H1 (cell line): ENCODE results near the gene CELF4. TPM values are rescaled to one million over a fixed set of nuclear protein-coding genes. Genes with fewer than 3 reads are reported as not detected.

Experiments used
- CTCF ChIA-PET: fragments of 300-600 bp; sonication (Branson Sonifier 250); formaldehyde crosslinking; loops from one replicate; lab custom pipeline; 2021; ENCODE audit not compliant: partially characterized antibody; lab: Charles Lee
- POLR2A ChIA-PET: fragments of 300-600 bp; sonication (Branson Sonifier 250); formaldehyde crosslinking; loops from one replicate; lab custom pipeline; 2021; ENCODE audit warnings: inconsistent platforms; ENCODE audit not compliant: partially characterized antibody; lab: Charles Lee
- DNase-seq, 2 experiments: peaks; one replicate each; pipeline versions ENCODE4 v3.0.0 to v3.0.0-alpha.2; 2010 to 2022; ENCODE audit warnings: low spot score in 2 of 2, low read depth in 1 of 2, mixed read lengths in 1 of 2
- FAIRE-seq: peaks from 2 replicates; lab custom pipeline; 2011; peaks lifted over from hg19 to GRCh38; lab: Jason Lieb, UNC
- H2AFZ ChIP-seq: 2 replicates; pipeline ENCODE4 v1.8.1; 2012; ENCODE audit warnings: low read length, inconsistent platforms
- H2AK5ac ChIP-seq: 2 replicates; pipeline ENCODE4 v1.6.1; 2013; ENCODE audit warnings: low read depth, low read length
- H2BK120ac ChIP-seq: replicated peaks from 2 replicates; pipeline ENCODE3; 2013; ENCODE audit warnings: low read depth, low read length, inconsistent platforms
- H2BK12ac ChIP-seq: 2 replicates; pipeline ENCODE4 v1.6.1; 2013; ENCODE audit warnings: low read depth, low read length
- H2BK15ac ChIP-seq: 2 replicates; pipeline ENCODE4 v1.6.1; 2013; ENCODE audit warnings: low read length
- H2BK20ac ChIP-seq: 2 replicates; pipeline ENCODE4 v1.6.1; 2013; ENCODE audit warnings: low read length
- H2BK5ac ChIP-seq: 2 replicates; pipeline ENCODE4 v1.6.1; 2013; ENCODE audit warnings: low read depth, low read length
- H3K14ac ChIP-seq: 2 replicates; pipeline ENCODE4 v1.6.1; 2013; ENCODE audit warnings: inconsistent platforms; ENCODE audit not compliant: insufficient read length
- H3K18ac ChIP-seq: 2 replicates; pipeline ENCODE4 v1.6.1; 2013; ENCODE audit warnings: low read length; ENCODE audit errors: extremely low read depth
- H3K23ac ChIP-seq: 2 replicates; pipeline ENCODE4 v1.6.1; 2013; ENCODE audit warnings: inconsistent platforms; ENCODE audit not compliant: insufficient read length
- H3K23me2 ChIP-seq: 2 replicates; pipeline ENCODE4 v1.6.1; 2013; ENCODE audit warnings: low read depth, low read length
- H3K27ac ChIP-seq: 2 replicates; pipeline ENCODE4 v1.6.1; 2011; ENCODE audit warnings: low read depth, low read length, inconsistent platforms
- H3K27me3 ChIP-seq, 4 experiments: replicated peaks in 1 of 4; 1 replicate in 1 of 4; 2 replicates in 3 of 4; pipeline versions ENCODE4 v1.6.1 to v1.8.1; 2011 to 2013; ENCODE audit warnings: low read length in 3 of 4, mild to moderate bottlenecking in 3 of 4, inconsistent platforms in 2 of 4, mixed read lengths in 2 of 4, moderate library complexity in 1 of 4; ENCODE audit not compliant: control insufficient read depth in 3 of 4, insufficient read depth in 3 of 4; ENCODE audit errors: extremely low read depth in 1 of 4
- H3K36me3 ChIP-seq, 4 experiments: 2 replicates each; pipeline versions ENCODE4 v1.6.1 to v1.8.1; 2011 to 2013; ENCODE audit warnings: mild to moderate bottlenecking in 4 of 4, low read length in 3 of 4, moderate library complexity in 2 of 4, control low read depth in 1 of 4, inconsistent platforms in 1 of 4; ENCODE audit not compliant: insufficient read depth in 4 of 4, control insufficient read depth in 2 of 4
- H3K4ac ChIP-seq: replicated peaks from 2 replicates; pipeline ENCODE3; 2013; ENCODE audit warnings: low read length, low read depth, mixed read lengths, inconsistent platforms; ENCODE audit not compliant: insufficient read length
- H3K4me1 ChIP-seq, 4 experiments: replicated peaks in 1 of 4; 1 replicate in 1 of 4; 2 replicates in 3 of 4; pipeline versions ENCODE4 v1.6.1 to v1.8.1; 2011 to 2013; ENCODE audit warnings: low read length in 3 of 4, inconsistent platforms in 2 of 4, mixed read lengths in 1 of 4; ENCODE audit not compliant: insufficient read depth in 4 of 4, control insufficient read depth in 3 of 4
- H3K4me2 ChIP-seq, 2 experiments: 2 replicates each; pipeline versions ENCODE4 v1.6.1 to v1.8.1; 2011 to 2013; ENCODE audit warnings: low read depth in 2 of 2, low read length in 2 of 2, control low read depth in 1 of 2, inconsistent platforms in 1 of 2, mild to moderate bottlenecking in 1 of 2; ENCODE audit not compliant: insufficient read depth in 1 of 2
- H3K4me3 ChIP-seq, 4 experiments: fragments of 200-600, 300-600 bp in 1 of 4; sonication (generic), shearing (Covaris generic), sonication (Bioruptor Twin) in 1 of 4; 2 replicates each; pipeline versions ENCODE4 v1.5.1 to v1.8.1; 2011 to 2016; ENCODE audit warnings: low read length in 4 of 4, low read depth in 3 of 4, control low read depth in 2 of 4, inconsistent platforms in 2 of 4, mild to moderate bottlenecking in 2 of 4, mixed read lengths in 1 of 4, moderate library complexity in 1 of 4; ENCODE audit not compliant: insufficient read depth in 2 of 4; ENCODE audit errors: extremely low read depth in 1 of 4
- H3K56ac ChIP-seq: replicated peaks from 2 replicates; pipeline ENCODE3; 2013; ENCODE audit warnings: low read depth, mild to moderate bottlenecking, mixed read lengths, low read length, inconsistent platforms; ENCODE audit not compliant: insufficient read length
- H3K79me1 ChIP-seq: 2 replicates; pipeline ENCODE4 v1.6.1; 2013; ENCODE audit warnings: low read depth, low read length, control low read depth
- H3K79me2 ChIP-seq, 2 experiments: 2 replicates each; pipeline versions ENCODE4 v1.6.1 to v1.8.1; 2012 to 2013; ENCODE audit warnings: low read length in 2 of 2, mild to moderate bottlenecking in 2 of 2, inconsistent platforms in 1 of 2; ENCODE audit not compliant: insufficient read depth in 2 of 2, control insufficient read depth in 1 of 2
- H3K9ac ChIP-seq, 4 experiments: replicated peaks in 1 of 4; 1 replicate in 1 of 4; 2 replicates in 3 of 4; pipeline versions ENCODE4 v1.6.1 to v1.8.1; 2011 to 2013; ENCODE audit warnings: low read depth in 3 of 4, low read length in 3 of 4, control low read depth in 2 of 4, mild to moderate bottlenecking in 2 of 4, moderate library complexity in 2 of 4, inconsistent platforms in 1 of 4; ENCODE audit errors: extremely low read depth in 1 of 4
- H3K9me3 ChIP-seq, 2 experiments: 2 replicates each; pipeline versions ENCODE4 v1.6.1 to v1.8.1; 2012 to 2013; ENCODE audit warnings: mild to moderate bottlenecking in 2 of 2, moderate library complexity in 2 of 2, control low read depth in 1 of 2, inconsistent platforms in 1 of 2, low read depth in 1 of 2, low read length in 1 of 2, mixed read lengths in 1 of 2; ENCODE audit not compliant: insufficient read depth in 2 of 2
- H4K20me1 ChIP-seq, 2 experiments: replicated peaks in 1 of 2; 2 replicates each; pipeline versions ENCODE3 to v1.8.1; 2011 to 2013; ENCODE audit warnings: inconsistent platforms in 2 of 2, low read length in 2 of 2, mild to moderate bottlenecking in 1 of 2; ENCODE audit not compliant: insufficient read depth in 2 of 2, control insufficient read depth in 1 of 2
- H4K5ac ChIP-seq: 2 replicates; pipeline ENCODE4 v1.6.1; 2013; ENCODE audit warnings: low read length, low read depth, mixed read lengths, inconsistent platforms; ENCODE audit not compliant: insufficient read length
- H4K8ac ChIP-seq: 2 replicates; pipeline ENCODE4 v1.8.0; 2013; ENCODE audit warnings: mild to moderate bottlenecking, moderate library complexity, low read length, inconsistent platforms; ENCODE audit not compliant: insufficient read depth; ENCODE audit errors: extremely low read depth
- H4K91ac ChIP-seq: replicated peaks from 2 replicates; pipeline ENCODE3; 2013; ENCODE audit warnings: low read length, mixed read lengths, inconsistent platforms; ENCODE audit not compliant: insufficient read length
- ATF2 ChIP-seq: IDR thresholded peaks from 2 replicates; pipeline ENCODE4 v1.6.1; 2012; ENCODE audit warnings: low read length, inconsistent platforms
- BRCA1 ChIP-seq: IDR thresholded peaks from 2 replicates; pipeline ENCODE4 v1.6.1; 2012; ENCODE audit warnings: low read depth, low read length, improper control_type of control experiment
- EGR1 ChIP-seq: IDR thresholded peaks from 2 replicates; pipeline ENCODE4 v1.6.1; 2011; ENCODE audit warnings: low read depth, low read length, borderline replicate concordance
- EZH2 ChIP-seq: fragments of 200-600 bp; sonication (generic); IDR thresholded peaks from 2 replicates; pipeline ENCODE4 v1.7.1; 2012; ENCODE audit warnings: low read depth, mild to moderate bottlenecking, moderate library complexity, low read length, inconsistent platforms; ENCODE audit not compliant: severe bottlenecking
- POLR2A ChIP-seq, 2 experiments: IDR thresholded peaks; 1 replicate in 1 of 2; 2 replicates in 1 of 2; pipeline ENCODE4 v1.6.1; 2011; ENCODE audit warnings: low read depth in 2 of 2, low read length in 2 of 2, mild to moderate bottlenecking in 2 of 2; ENCODE audit errors: control extremely low read depth in 1 of 2
- RNF2 ChIP-seq: fragments of 200-900, 300-1000 bp; sonication (generic); IDR thresholded peaks from 2 replicates; pipeline ENCODE4 v1.7.1; 2016; ENCODE audit warnings: borderline replicate concordance, low read depth, mild to moderate bottlenecking, antibody characterized with exemption, low read length; ENCODE audit not compliant: poor library complexity, severe bottlenecking; ENCODE audit errors: missing control alignments
- WGBS, 2 experiments: shearing (Covaris generic) in 1 of 2; methylation state at CpG; one replicate each; pipeline versions ENCODE4 v1.1.6 to v1.1.7; 2013 to 2015; ENCODE audit warnings: low lambda C conversion rate in 2 of 2, mixed read lengths in 2 of 2, inconsistent platforms in 1 of 2, low coverage in 1 of 2, missing lambda C conversion rate in 1 of 2; ENCODE audit not compliant: insufficient replicate concordance in 2 of 2, insufficient coverage in 1 of 2, insufficient read length in 1 of 2; ENCODE audit errors: extremely low coverage in 1 of 2, missing lambda C conversion rate in 1 of 2; 5-methylcytosine and 5-hydroxymethylcytosine counted together
- polyA plus RNA-seq, 7 experiments: library from polyadenylated mRNA; depleted of rRNA in 3 of 7; stranded (reverse) in 5 of 7; unstranded in 2 of 7; fragments of >200 nt in 5 of 7; fragments of 200-250 nt in 2 of 7; gene quantifications; 1 replicate in 5 of 7; 2 replicates in 1 of 7; 4 replicates in 1 of 7; pipeline versions ENCODE4 v1.2.1 to v1.2.3, GENCODE V29; 2011 to 2013; ENCODE audit warnings: missing spikeins in 2 of 7, mixed read lengths in 2 of 7
- total RNA-seq: library from RNA; stranded (reverse); fragmentation: NEBNext Ultra II Directional; extraction: Animal tissue kit (Norgen Biotek cat#: 25700); gene quantifications from 2 replicates; pipeline ENCODE4 v1.2.1, GENCODE V29; 2021
- TF ChIP-seq, protein P1 (sequence below): IDR thresholded peaks from 2 replicates; pipeline ENCODE4 v1.6.1; 2011; ENCODE audit warnings: low read length, improper control_type of control experiment

The CELF4 gene
- total and polyA plus RNA-seq, 2 of the 8 experiments (the other 6 are each of a cell fraction or from before 2014, with no cell fraction given): 1.6 to 3.4 TPM

DNA sequence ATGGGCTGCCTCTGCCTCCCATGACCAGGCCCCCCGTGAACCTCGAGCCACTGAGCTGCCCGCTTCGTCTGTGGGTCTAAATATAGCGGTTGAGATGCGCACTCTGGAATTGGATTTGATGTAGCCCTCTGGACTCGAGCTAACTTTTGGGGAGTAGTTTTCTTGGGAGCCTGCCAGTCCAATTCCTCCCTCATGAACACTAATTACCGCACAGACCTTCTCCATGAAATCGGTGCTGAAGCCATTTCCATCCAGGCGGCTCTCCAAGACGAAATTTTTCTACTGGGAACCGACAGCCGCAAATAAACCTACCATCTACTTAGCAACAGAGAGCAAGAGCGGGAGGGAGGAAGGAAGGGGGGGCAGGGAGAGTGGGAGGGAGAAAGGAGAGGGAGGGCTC lies 63.6 kb downstream of the CELF4 start:
- Histone ChIP-seq H3K4me3 (no peak overlapping the region), H4K5ac (no peak overlapping the region), H4K20me1 (no peaks in the 10 kb centered on the region), H3K36me3 (no peaks in the 10 kb centered on the region; a peak in 2 of 8 replicates), H3K56ac (no peak overlapping the region), H2BK5ac (no peak overlapping the region), H4K91ac (no peak overlapping the region), H3K4me1 (peaks cover 0 to 10% (median 3%) of the 10 kb centered on the region in 4 experiments; a peak in 3 of 7 replicates), H3K9ac (no peak overlapping the region), H2BK15ac (no peak overlapping the region), H3K14ac (no peak overlapping the region), H3K23me2 (0 out of 2 replicates have a peak, but pooled peaks cover 2% of the 10 kb centered on the region), H3K23ac (no peak overlapping the region), H3K79me1 (no peaks in the 10 kb centered on the region), H2AK5ac (no peak overlapping the region), H3K18ac (no peak overlapping the region), H3K9me3 (no peaks in the 10 kb centered on the region), H2BK120ac (no peak overlapping the region), H3K79me2 (no peaks in the 10 kb centered on the region), H3K4me2 (no peak overlapping the region), H3K27ac (no peak overlapping the region), H4K8ac (no peak overlapping the region), H2BK12ac (no peak overlapping the region), H2AFZ (no peak overlapping the region), H3K27me3 (no peaks in the 10 kb centered on the region), H3K4ac (no peak overlapping the region), H2BK20ac (no peak overlapping the region)
- CTCF ChIA-PET: interaction anchor here (1.3 to 7.4 kb wide), 7 partner anchors 13 to 78 kb away, joined by 3 to 46 read pairs (median 4); no protein-coding TSS in a partner anchor
- no peak for FAIRE-seq
- DNase-seq: no peak
- POLR2A ChIA-PET: interaction anchor here (0.5 to 1.2 kb wide), 4 partner anchors 11 to 232 kb away, joined by 3 to 6 read pairs (median 4); no protein-coding TSS in a partner anchor
- WGBS, 2 experiments: 95% methylated on average over 13 of the region's 14 CpGs; no CpG with 5 or more reads in 1 of the 2 experiments
- TF ChIP-seq EGR1 (no peak), ATF2 (no peak), POLR2A (IDR thresholded peaks at IDR 0.05; ENCODE audit: control extremely low read depth in 1 of 2, low read depth in 2 of 2, low read length in 2 of 2) (no peak), EZH2 (no peak), BRCA1 (no peak), RNF2 (no peak)
- TF ChIP-seq, protein P1, sequence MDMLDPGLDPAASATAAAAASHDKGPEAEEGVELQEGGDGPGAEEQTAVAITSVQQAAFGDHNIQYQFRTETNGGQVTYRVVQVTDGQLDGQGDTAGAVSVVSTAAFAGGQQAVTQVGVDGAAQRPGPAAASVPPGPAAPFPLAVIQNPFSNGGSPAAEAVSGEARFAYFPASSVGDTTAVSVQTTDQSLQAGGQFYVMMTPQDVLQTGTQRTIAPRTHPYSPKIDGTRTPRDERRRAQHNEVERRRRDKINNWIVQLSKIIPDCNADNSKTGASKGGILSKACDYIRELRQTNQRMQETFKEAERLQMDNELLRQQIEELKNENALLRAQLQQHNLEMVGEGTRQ: no peak
